ENCODE measurements around the gene MAOB. TPM values are rescaled to one million over a fixed set of nuclear protein-coding genes. Genes with fewer than 3 reads are reported as not detected.

The MAOB gene
- total RNA-seq, 2 donors from 2014 or later: 15.6 to 33.5 TPM

GRCh38 chrX:43743100-43743822 is 139.0 kb downstream of the MAOB start:
- Histone ChIP-seq H3K4me1 (replicated peaks) (no peaks in the 10 kb centered on the region), H3K9me3 (no peaks in the 10 kb centered on the region), H3K4me3 (no peak overlapping the region), H3K27ac (no peak overlapping the region), H3K36me3 (no peaks in the 10 kb centered on the region), H3K27me3 (replicated peaks; ENCODE audit: insufficient read depth) (no peaks in the 10 kb centered on the region)
- TF ChIP-seq CTCF (IDR thresholded peaks at IDR 0.05) (no peak), POLR2A (IDR thresholded peaks at IDR 0.05) (no peak), POLR2AphosphoS5 (IDR thresholded peaks at IDR 0.05) (no peak)
- intact Hi-C loops (cut with DNase I): no loop called here
- no peak for DNase-seq (ENCODE audit: low spot score)
- 56% methylated on average over 5 of the region's 5 CpGs for WGBS

GRCh38 chrX:43741843-43742573 is 140.2 kb downstream of the MAOB start:
- WGBS: 53% methylated on average over 7 of the region's 7 CpGs
- no peak for DNase-seq (ENCODE audit: low spot score)
- TF ChIP-seq POLR2AphosphoS5 (IDR thresholded peaks at IDR 0.05): no peak
- TF ChIP-seq POLR2A (IDR thresholded peaks at IDR 0.05): no peak
- no peak for TF ChIP-seq CTCF (IDR thresholded peaks at IDR 0.05)

GRCh38 chrX:43735957-43736356 is 146.3 kb downstream of the MAOB start:
- Histone ChIP-seq H3K27me3 (replicated peaks; ENCODE audit: insufficient read depth) (no peaks in the 10 kb centered on the region), H3K4me3 (no peak overlapping the region), H3K27ac (no peak overlapping the region), H3K4me1 (replicated peaks) (no peaks in the 10 kb centered on the region), H3K9me3 (no peaks in the 10 kb centered on the region), H3K36me3 (no peaks in the 10 kb centered on the region)
- TF ChIP-seq POLR2A (IDR thresholded peaks at IDR 0.05): no peak
- intact Hi-C loops (cut with DNase I): no loop called here
- DNase-seq (ENCODE audit: low spot score): no peak
- 55% methylated on average over 3 of the region's 3 CpGs for WGBS

More at GRCh38 chrX:43741843-43742573, 140.2 kb downstream of the MAOB start:
- H3K9me3 ChIP-seq: no peaks in the 10 kb centered on the region
- intact Hi-C loops (cut with DNase I): no loop called here
- H3K4me1 ChIP-seq (replicated peaks): no peaks in the 10 kb centered on the region
- H3K36me3 ChIP-seq: no peaks in the 10 kb centered on the region
- H3K27me3 ChIP-seq (replicated peaks; ENCODE audit: insufficient read depth): no peaks in the 10 kb centered on the region
- H3K4me3 ChIP-seq: no peak overlapping the region
- H3K27ac ChIP-seq: no peak overlapping the region

DNA sequence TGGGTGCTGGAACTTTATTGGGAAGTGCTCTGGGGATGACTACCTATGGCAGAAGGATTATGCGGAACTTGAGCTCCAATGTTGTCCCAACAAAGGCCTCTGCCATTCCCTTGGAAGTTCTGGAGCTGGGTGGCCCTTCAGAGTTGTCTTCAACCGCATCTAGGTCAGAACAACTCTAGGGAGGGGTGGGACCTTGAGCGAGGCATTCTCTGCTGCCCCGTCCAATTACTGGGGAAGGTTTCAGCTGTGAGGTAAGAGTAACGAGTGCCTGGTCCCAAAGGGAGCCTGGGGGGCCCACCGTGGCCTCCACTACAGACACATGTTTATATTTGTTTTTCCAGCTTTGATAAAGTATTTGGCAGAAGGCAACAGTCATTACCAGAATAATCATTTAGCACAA is 146.7 kb downstream of the MAOB start:
- Histone ChIP-seq H3K9me3 (no peaks in the 10 kb centered on the region), H3K27me3 (replicated peaks; ENCODE audit: insufficient read depth) (no peaks in the 10 kb centered on the region), H3K36me3 (no peaks in the 10 kb centered on the region), H3K4me3 (no peak overlapping the region), H3K4me1 (replicated peaks) (no peaks in the 10 kb centered on the region), H3K27ac (no peak overlapping the region)
- TF ChIP-seq CTCF (IDR thresholded peaks at IDR 0.05): no peak
- TF ChIP-seq POLR2A (IDR thresholded peaks at IDR 0.05): no peak
- TF ChIP-seq POLR2AphosphoS5 (IDR thresholded peaks at IDR 0.05): no peak
- intact Hi-C loops (cut with DNase I): no loop called here
- DNase-seq (ENCODE audit: low spot score): no peak
- WGBS: 79% methylated on average over 6 of the region's 6 CpGs

- 20% methylated on average over 1 of the region's 1 CpG for WGBS
Measured at GRCh38 chrX:43734444-43734843, 147.8 kb downstream of the MAOB start.

More at GRCh38 chrX:43734444-43734843, 147.8 kb downstream of the MAOB start:
- Histone ChIP-seq H3K4me3 (no peak overlapping the region), H3K27ac (no peak overlapping the region), H3K36me3 (no peaks in the 10 kb centered on the region), H3K9me3 (no peaks in the 10 kb centered on the region), H3K27me3 (replicated peaks; ENCODE audit: insufficient read depth) (no peaks in the 10 kb centered on the region), H3K4me1 (replicated peaks) (no peaks in the 10 kb centered on the region)
- no peak for TF ChIP-seq CTCF (IDR thresholded peaks at IDR 0.05)
- TF ChIP-seq POLR2A (IDR thresholded peaks at IDR 0.05): no peak
- TF ChIP-seq POLR2AphosphoS5 (IDR thresholded peaks at IDR 0.05): no peak
- intact Hi-C loops (cut with DNase I): no loop called here
- no peak for DNase-seq (ENCODE audit: low spot score)
